GM12891 (cell line): ENCODE data around the gene SH2D4B.

ENCODE experiments used
- POLR2A ChIP-seq: IDR thresholded peaks from 2 replicates; pipeline ENCODE4 v1.6.1; 2011; ENCODE audit warnings: low read depth, low read length, control low read depth
- POLR2AphosphoS5 ChIP-seq: IDR thresholded peaks from 2 replicates; pipeline ENCODE4 v1.6.1; 2011; ENCODE audit warnings: low read depth, low read length, control low read depth
- TAF1 ChIP-seq: IDR thresholded peaks from 2 replicates; pipeline ENCODE4 v1.6.1; 2011; ENCODE audit warnings: low read depth, low read length, control low read depth

DNA sequence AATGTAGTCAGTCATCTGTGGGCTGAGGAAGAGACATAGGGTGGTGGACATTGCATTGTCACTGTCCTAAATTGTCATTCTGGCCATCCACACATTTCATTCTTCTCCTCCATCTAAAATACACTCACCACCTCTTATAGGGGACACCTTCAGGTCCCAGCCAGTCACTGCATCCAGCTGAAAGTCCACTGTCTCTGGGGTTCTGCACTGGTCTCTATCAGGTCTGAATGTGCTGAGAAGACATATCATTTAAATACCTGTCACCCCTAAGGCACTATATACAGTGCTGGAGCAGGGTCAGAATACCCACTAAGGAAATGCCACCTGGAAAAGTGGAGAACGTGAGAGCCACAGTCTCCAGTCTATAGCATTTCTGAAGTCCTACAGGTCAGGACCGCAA is 29.6 kb downstream of the SH2D4B start:
- TF ChIP-seq POLR2A (no peak), POLR2AphosphoS5 (no peak), TAF1 (no peak)
